Activated naive CD4-positive, alpha-beta T cell treated with anti-CD3 and anti-CD28 coated beads, Interleukin-2, amount 10 ng/mL, durations not matched to agents 7 days and 5 days (primary cell): ENCODE results near the gene PRB4.
"Not testable (repeated sequence)": the region's sequence is repeated elsewhere in the genome, so short reads cannot be mapped to it uniquely, and the experiment has no call there.

Experiments used
- CTCF ChIA-PET: fragments of 350-600 bp; sonication (Branson Sonifier 250); formaldehyde crosslinking; loops from one replicate; lab custom pipeline; 2021; ENCODE audit warnings: antibody characterized with exemption; lab: Charles Lee
- DNase-seq: peaks from one replicate; pipeline ENCODE4 v3.0.0-alpha.2; 2020
- H3K27ac Mint-ChIP-seq: one replicate; pipeline ENCODE4 v1.8.0; 2021; ENCODE audit warnings: mild to moderate bottlenecking, moderate library complexity, mixed read lengths
- H3K27me3 Mint-ChIP-seq: one replicate; pipeline ENCODE4 v1.8.0; 2021; ENCODE audit warnings: mild to moderate bottlenecking, mixed read lengths
- H3K36me3 Mint-ChIP-seq: one replicate; pipeline ENCODE4 v1.8.0; 2021; ENCODE audit warnings: mixed read lengths
- H3K4me1 Mint-ChIP-seq: one replicate; pipeline ENCODE4 v1.8.0; 2021; ENCODE audit warnings: mixed read lengths
- H3K4me3 Mint-ChIP-seq: one replicate; pipeline ENCODE4 v1.8.0; 2021; ENCODE audit warnings: mild to moderate bottlenecking, moderate library complexity, mixed read lengths
- H3K9me3 Mint-ChIP-seq: one replicate; pipeline ENCODE4 v1.8.0; 2021; ENCODE audit warnings: mixed read lengths

PRB4 gene

GRCh38 chr12:11310336-11310735 lies at the start of gene PRB4:
TSS of gene PRB4 (minus strand) at chr12:11310436. CDS start at chr12:11310398, 38 bp downstream.
- CTCF ChIA-PET: no interaction called here
- Mint-ChIP-seq H3K27ac (no peak within 1 kb of the TSS), H3K27me3 (no peaks in the 10 kb centered on the region), H3K9me3 (no peaks in the 10 kb centered on the region), H3K4me3 (no peak within 1 kb of the TSS), H3K36me3 (no peaks in the 10 kb centered on the region), H3K4me1 (no peaks in the 10 kb centered on the region)
- no peak for DNase-seq

GRCh38 chr12:11351736-11352135 lies 41.5 kb upstream of the PRB4 start:
- H3K4me1 Mint-ChIP-seq, CTCF ChIA-PET, DNase-seq, H3K36me3 Mint-ChIP-seq, H3K9me3 Mint-ChIP-seq, H3K4me3 Mint-ChIP-seq, H3K27ac Mint-ChIP-seq: not testable (repeated sequence)
- H3K27me3 Mint-ChIP-seq: peaks cover 11% of the 10 kb centered on the region

- Mint-ChIP-seq H3K4me3 (no peak overlapping the region), H3K27me3 (no peaks in the 10 kb centered on the region), H3K27ac (no peak overlapping the region), H3K36me3 (no peaks in the 10 kb centered on the region), H3K4me1 (no peaks in the 10 kb centered on the region), H3K9me3 (no peaks in the 10 kb centered on the region)
- no peak for DNase-seq
- CTCF ChIA-PET: no interaction called here
Observed at GRCh38 chr12:11348439-11348838, 38.2 kb upstream of the PRB4 start.

- no peak overlapping the region for H3K27ac Mint-ChIP-seq
- no peaks in the 10 kb centered on the region for H3K4me1 Mint-ChIP-seq
- H3K4me3 Mint-ChIP-seq: no peak overlapping the region
- CTCF ChIA-PET: no interaction called here
- DNase-seq: no peak
- H3K36me3 Mint-ChIP-seq: no peaks in the 10 kb centered on the region
- H3K27me3 Mint-ChIP-seq: no peaks in the 10 kb centered on the region
- H3K9me3 Mint-ChIP-seq: no peaks in the 10 kb centered on the region
Observed at GRCh38 chr12:11347810-11348209, 37.6 kb upstream of the PRB4 start.

- Mint-ChIP-seq H3K27me3 (no peaks in the 10 kb centered on the region), H3K4me1 (no peaks in the 10 kb centered on the region), H3K9me3 (no peaks in the 10 kb centered on the region), H3K4me3 (no peak overlapping the region), H3K27ac (no peak overlapping the region), H3K36me3 (no peaks in the 10 kb centered on the region)
- CTCF ChIA-PET: no interaction called here
- DNase-seq: no peak
Observed at GRCh38 chr12:11344500-11344899, 34.3 kb upstream of the PRB4 start.

- H3K36me3 Mint-ChIP-seq: no peaks in the 10 kb centered on the region
- H3K27me3 Mint-ChIP-seq: no peaks in the 10 kb centered on the region
- DNase-seq: no peak
- no peaks in the 10 kb centered on the region for H3K4me1 Mint-ChIP-seq
- CTCF ChIA-PET: no interaction called here
- peaks cover 2% of the 10 kb centered on the region for H3K9me3 Mint-ChIP-seq
- no peak overlapping the region for H3K4me3 Mint-ChIP-seq
- H3K27ac Mint-ChIP-seq: no peak overlapping the region
Observed at GRCh38 chr12:11324426-11324825, 14.2 kb upstream of the PRB4 start.

- CTCF ChIA-PET: no interaction called here
- Mint-ChIP-seq H3K9me3 (peaks cover 5% of the 10 kb centered on the region), H3K36me3 (no peaks in the 10 kb centered on the region)
Observed at GRCh38 chr12:11321980-11322379, 11.7 kb upstream of the PRB4 start.

GRCh38 chr12:11307143-11307542 lies 3.1 kb downstream of the PRB4 start:
- no peaks in the 10 kb centered on the region for H3K9me3 Mint-ChIP-seq

More at GRCh38 chr12:11321980-11322379, 11.7 kb upstream of the PRB4 start:
- Mint-ChIP-seq H3K4me3 (no peak overlapping the region), H3K27ac (no peak overlapping the region), H3K27me3 (no peaks in the 10 kb centered on the region), H3K4me1 (no peaks in the 10 kb centered on the region)
- no peak for DNase-seq

GRCh38 chr12:11273449-11273848 lies 36.8 kb downstream of the PRB4 start:
- Mint-ChIP-seq H3K27ac (no peak overlapping the region), H3K4me1 (no peaks in the 10 kb centered on the region), H3K9me3 (no peaks in the 10 kb centered on the region), H3K27me3 (no peaks in the 10 kb centered on the region), H3K36me3 (no peaks in the 10 kb centered on the region), H3K4me3 (no peak overlapping the region)
- no peak for DNase-seq
- CTCF ChIA-PET: no interaction called here

More at GRCh38 chr12:11307143-11307542, 3.1 kb downstream of the PRB4 start:
- Mint-ChIP-seq H3K27ac (no peak overlapping the region), H3K36me3 (no peaks in the 10 kb centered on the region), H3K4me3 (no peak overlapping the region), H3K4me1 (no peaks in the 10 kb centered on the region), H3K27me3 (no peaks in the 10 kb centered on the region)
- no peak for DNase-seq
- CTCF ChIA-PET: no interaction called here

GRCh38 chr12:11269607-11270006 lies 40.6 kb downstream of the PRB4 start, which contains the start of gene PRB3:
TSS of gene PRB3 (minus strand) at chr12:11269707. CDS start at chr12:11269669, 38 bp downstream.
- Mint-ChIP-seq H3K4me1 (no peaks in the 10 kb centered on the region), H3K9me3 (no peaks in the 10 kb centered on the region), H3K27me3 (no peaks in the 10 kb centered on the region), H3K27ac (no peak within 1 kb of the TSS), H3K36me3 (no peaks in the 10 kb centered on the region), H3K4me3 (no peak within 1 kb of the TSS)
- no peak for DNase-seq
- CTCF ChIA-PET: no interaction called here

GRCh38 chr12:11264501-11264900 lies 45.7 kb downstream of the PRB4 start:
- no peak for DNase-seq
- no peaks in the 10 kb centered on the region for H3K36me3 Mint-ChIP-seq
- H3K9me3 Mint-ChIP-seq: peaks cover 8% of the 10 kb centered on the region
- no peak overlapping the region for H3K4me3 Mint-ChIP-seq
- H3K27ac Mint-ChIP-seq: no peak overlapping the region
- H3K4me1 Mint-ChIP-seq: no peaks in the 10 kb centered on the region
- H3K27me3 Mint-ChIP-seq: no peaks in the 10 kb centered on the region
- CTCF ChIA-PET: no interaction called here
